K562 (cell line): ENCODE measurements around the gene EHBP1L1. TPM values are rescaled to one million over a fixed set of nuclear protein-coding genes. Genes with fewer than 3 reads are reported as not detected.

Experiments used
- ATAC-seq: fragments of 200-7000 bp; cut with Tn5 transposase; 3 replicates; pipeline ENCODE4 v1.9.1; 2020; ENCODE audit warnings: moderate library complexity
- Bru-seq: library from RNA; stranded (reverse); fragments of 400-500 nt; gene quantifications from one replicate; lab custom pipeline; 2021; lab: Mats Ljungman, UMichigan
- BruChase-seq, 2 experiments: library from RNA; stranded (reverse); fragments of 400-500 nt; gene quantifications; one replicate each; lab custom pipeline; 2021; lab: Mats Ljungman, UMichigan
- BruUV-seq: library from RNA; stranded (reverse); fragments of 400-500 nt; replicated peaks from 2 replicates; lab custom pipeline; 2021; lab: Mats Ljungman, UMichigan
- CTCF ChIA-PET: fragments of 300-600 bp; formaldehyde crosslinking; extraction: SDS; loops from one replicate; lab custom pipeline; 2021; ENCODE audit warnings: low intra/inter-chr PET ratio; lab: Yijun Ruan, JAX
- POLR2A ChIA-PET: fragments of 300-600, 350-650 bp; sonication (Branson Sonifier 250); formaldehyde crosslinking; extraction: SDS; loops from one replicate; lab custom pipeline; 2021; ENCODE audit warnings: antibody characterized with exemption, inconsistent platforms; lab: Yijun Ruan, JAX
- DNase-seq, 4 experiments: peaks; one replicate each; pipeline versions ENCODE4 v3.0.0 to v3.0.0-alpha.2; 2011 to 2018; ENCODE audit warnings: low spot score in 3 of 4, mixed read lengths in 3 of 4; ENCODE audit errors: extremely low read depth in 1 of 4
- FAIRE-seq: peaks from 2 replicates; lab custom pipeline; 2011; peaks lifted over from hg19 to GRCh38; lab: Jason Lieb, UNC
- H2AFZ ChIP-seq: 2 replicates; pipeline ENCODE4 v1.6.0; 2011; ENCODE audit warnings: low read depth, low read length, control low read depth, inconsistent platforms
- H3K27ac ChIP-seq: fragments of 200-600 bp; 3 replicates; pipeline ENCODE4 v1.8.0; 2011; ENCODE audit warnings: low read depth, mild to moderate bottlenecking, control low read depth, inconsistent platforms, low read length, moderate library complexity, mixed read lengths; ENCODE audit errors: extremely low read depth
- H3K27me3 ChIP-seq, 2 experiments: fragments of 300-600 bp in 1 of 2; 2 replicates in 1 of 2; 3 replicates in 1 of 2; pipeline versions ENCODE4 v1.6.0 to v1.8.0; 2011; ENCODE audit warnings: inconsistent platforms in 2 of 2, low read length in 2 of 2, mild to moderate bottlenecking in 1 of 2, mixed read lengths in 1 of 2, moderate library complexity in 1 of 2; ENCODE audit not compliant: control insufficient read depth in 2 of 2, insufficient read depth in 2 of 2
- H3K36me3 ChIP-seq: fragments of 300-600 bp; 3 replicates; pipeline ENCODE4 v1.8.0; 2011; ENCODE audit warnings: mild to moderate bottlenecking, low read length, inconsistent platforms; ENCODE audit not compliant: control insufficient read depth, insufficient read depth
- H3K4me1 ChIP-seq, 2 experiments: fragments of 200-600 bp in 1 of 2; replicated peaks in 1 of 2; 2 replicates in 1 of 2; 3 replicates in 1 of 2; pipeline versions ENCODE4 v1.5.1 to v1.8.0; 2011; ENCODE audit warnings: inconsistent platforms in 2 of 2, low read length in 2 of 2, mild to moderate bottlenecking in 1 of 2, mixed read lengths in 1 of 2, moderate library complexity in 1 of 2; ENCODE audit not compliant: control insufficient read depth in 2 of 2, insufficient read depth in 2 of 2
- H3K4me2 ChIP-seq: 2 replicates; pipeline ENCODE4 v1.6.1; 2011; ENCODE audit warnings: low read length, control low read depth, inconsistent platforms, mixed read lengths; ENCODE audit not compliant: insufficient read depth
- H3K4me3 ChIP-seq: fragments of 200-600 bp; sonication (generic), shearing (Covaris generic); 2 replicates; pipeline ENCODE4 v1.5.1; 2016; ENCODE audit warnings: control low read depth, inconsistent platforms
- H3K79me2 ChIP-seq: fragments of 200-600 bp; 3 replicates; pipeline ENCODE4 v1.8.0; 2011; ENCODE audit warnings: low read length, inconsistent platforms; ENCODE audit not compliant: control insufficient read depth, insufficient read depth
- H3K9ac ChIP-seq, 2 experiments: 2 replicates each; pipeline versions ENCODE4 v1.6.0 to v1.6.1; 2011; ENCODE audit warnings: low read depth in 2 of 2, low read length in 2 of 2, control low read depth in 1 of 2, inconsistent platforms in 1 of 2, mild to moderate bottlenecking in 1 of 2, mixed read lengths in 1 of 2; ENCODE audit not compliant: insufficient read depth in 1 of 2
- H3K9me1 ChIP-seq: one replicate; pipeline ENCODE4 v1.6.0; 2011; ENCODE audit warnings: inconsistent platforms, mild to moderate bottlenecking, low read length, moderate library complexity; ENCODE audit not compliant: control insufficient read depth, insufficient read depth
- H3K9me3 ChIP-seq: replicated peaks from 2 replicates; pipeline ENCODE4 v1.5.1; 2011; ENCODE audit warnings: low read depth, low read length, inconsistent platforms; ENCODE audit not compliant: control insufficient read depth, insufficient read depth
- H4K20me1 ChIP-seq: replicated peaks from 2 replicates; pipeline ENCODE4 v1.6.1; 2011; ENCODE audit warnings: low read length, inconsistent platforms, mixed read lengths; ENCODE audit not compliant: control insufficient read depth, insufficient read depth
- KAT8 ChIP-seq: fragments of 450-650 bp; IDR thresholded peaks from 2 replicates; pipeline ENCODE4 v1.6.1; 2016; ENCODE audit warnings: low read depth, mild to moderate bottlenecking
- KLF13 ChIP-seq: fragments of 450-650 bp; IDR thresholded peaks from 2 replicates; pipeline ENCODE4 v1.6.1; 2016; ENCODE audit warnings: missing genetic modification characterization, low read depth, mild to moderate bottlenecking, missing compliant biosample characterization, moderate library complexity, borderline replicate concordance
- RB1 ChIP-seq: fragments of 450-650 bp; IDR thresholded peaks from 2 replicates; pipeline ENCODE4 v1.6.1; 2017; ENCODE audit warnings: low read depth, mild to moderate bottlenecking
- WGBS: fragments of 100-300 bp; shearing (Covaris generic); methylation state at CpG from one replicate; pipeline ENCODE4 v1.1.6; 2016; ENCODE audit warnings: low coverage, mixed read lengths; ENCODE audit not compliant: insufficient coverage; ENCODE audit errors: missing lambda C conversion rate; 5-methylcytosine and 5-hydroxymethylcytosine counted together
- in situ Hi-C: fragments of 300-500 bp; cut with MboI; formaldehyde crosslinking; loops from 4 replicates; pipeline ENCODE4 v1.15.0; 2018; ENCODE audit warnings: inconsistent platforms, mixed read lengths
- intact Hi-C: fragments of 100-400 bp; cut with micrococcal nuclease; formaldehyde crosslinking; loops from 2 replicates; pipeline ENCODE4 v1.14.2; 2022
- long read RNA-seq, 3 experiments: library from polyadenylated mRNA in 2 of 3; library from RNA in 1 of 3; unstranded in 2 of 3; stranded (forward) in 1 of 3; transcript quantifications; one replicate each; pipeline ENCODE4 v2.0.0, GENCODE V29; 2019 to 2022
- polyA minus RNA-seq, 3 experiments: library from RNA; depleted of rRNA, polyadenylated mRNA; stranded (reverse); fragments of >200 nt; gene quantifications; 2 replicates each; pipeline ENCODE4 v1.2.3, GENCODE V29; 2011
- polyA plus RNA-seq, 8 experiments: library from polyadenylated mRNA; depleted of rRNA in 4 of 8; stranded (reverse) in 5 of 8; unstranded in 3 of 8; fragments of >200 nt; fragmentation: Nextera tagmentation in 2 of 8; fragmentation: Illumina TruSeq in 1 of 8; extraction: Ambion mirVana in 2 of 8; extraction: Trizol in 1 of 8; gene quantifications; 2 replicates each; pipeline versions ENCODE4 v1.2.1 to v1.2.3, GENCODE V29; 2011 to 2014; ENCODE audit warnings: inconsistent platforms in 1 of 8, missing spikeins in 1 of 8
- total RNA-seq, 7 experiments: library from RNA; depleted of rRNA in 6 of 7; stranded (reverse); fragments of >200 nt in 6 of 7; fragmentation: Illumina TruSeq in 2 of 7; extraction: Trizol in 2 of 7; gene quantifications; 2 replicates each; pipeline versions ENCODE4 v1.2.1 to v1.2.3, GENCODE V29; 2011 to 2021; ENCODE audit warnings: low replicate concordance in 1 of 7
- TF ChIP-seq, protein P1 (sequence below): fragments of 250-450 bp; sonication (Bioruptor Pico); IDR thresholded peaks from 2 replicates; pipeline ENCODE4 v1.4.0; 2020; ENCODE audit warnings: borderline replicate concordance
- TF ChIP-seq, protein P2 (sequence below): fragments of 250-450 bp; sonication (Bioruptor Pico); IDR thresholded peaks from 2 replicates; pipeline ENCODE4 v1.8.0; 2022; ENCODE audit warnings: inconsistent platforms
- TF ChIP-seq, protein P3 (sequence below): fragments of 250-450 bp; sonication (Bioruptor Pico); IDR thresholded peaks from 2 replicates; pipeline ENCODE4 v1.5.0; 2021; ENCODE audit warnings: mild to moderate bottlenecking, moderate library complexity
- TF ChIP-seq, protein P4 (sequence below): fragments of 250-450 bp; sonication (Bioruptor Pico); IDR thresholded peaks from 2 replicates; pipeline ENCODE4 v1.5.0; 2021

The EHBP1L1 gene
- 131 and 234 TPM in 2 replicates for total RNA-seq (2011; cell fraction: chromatin; rRNA removed; ENCODE audit: low replicate concordance)
- 106 and 109 TPM in 2 replicates for total RNA-seq (2011; cell fraction: nucleolus; rRNA removed)
- total RNA-seq (2011; cell fraction: nucleoplasm; rRNA removed): 106 and 124 TPM in 2 replicates
- total RNA-seq (2014; rRNA removed) (80.6 and 98.7 TPM in 2 replicates), total RNA-seq (2014; rRNA removed; fragmentation: Illumina TruSeq; extraction: Trizol) (24.2 and 28.8 TPM in 2 replicates), total RNA-seq (2015; rRNA removed; fragmentation: Illumina TruSeq; extraction: Trizol) (26.3 and 29.2 TPM in 2 replicates), total RNA-seq (2021) (60.9 and 87.1 TPM in 2 replicates), polyA plus RNA-seq (2011; rRNA removed) (19.2 and 29.8 TPM in 2 replicates), polyA plus RNA-seq (2014; fragmentation: Illumina TruSeq; extraction: Trizol) (36.9 and 50.9 TPM in 2 replicates), polyA plus RNA-seq (2014; fragmentation: Nextera tagmentation; extraction: Ambion mirVana) (under 1 TPM; 0.03 to 0.38 TPM), polyA plus RNA-seq (2014; rRNA removed) (56.4 and 61.3 TPM in 2 replicates), polyA minus RNA-seq (2011; rRNA and poly(A)+ RNA removed) (15.6 and 21.1 TPM in 2 replicates), Bru-seq, nascent RNA (percentile 80 among the genes with signal in this experiment), BruChase-seq, experiment 1, labeled RNA remaining after a 2-hour chase (percentile 75 among the genes with signal in this experiment), BruChase-seq, experiment 2, labeled RNA remaining after a 6-hour chase (percentile 75 among the genes with signal in this experiment)
- 22.0 and 75.3 TPM in 2 replicates for polyA plus RNA-seq (2011; cell fraction: cytosol; rRNA removed)
- polyA plus RNA-seq (2011; cell fraction: nucleus; rRNA removed): 63.0 and 156 TPM in 2 replicates
- polyA plus RNA-seq (2012): 47.0 and 62.8 TPM in 2 replicates
- polyA minus RNA-seq (2011; cell fraction: cytosol; rRNA and poly(A)+ RNA removed): 50.6 and 59.1 TPM in 2 replicates
- polyA minus RNA-seq (2011; cell fraction: nucleus; rRNA and poly(A)+ RNA removed): 17.2 and 21.5 TPM in 2 replicates
- long read RNA-seq, experiment 1, full-length matches to known transcripts: 5 of 125 reads
- long read RNA-seq, experiment 1, partial matches to known transcripts: 79 of 125 reads
- long read RNA-seq, experiment 1, other reads (novel, unspliced or antisense): 41 of 125 reads
- long read RNA-seq, experiment 2, partial matches to known transcripts: 87 of 120 reads
- long read RNA-seq, experiment 2, other reads (novel, unspliced or antisense): 25 of 120 reads
- long read RNA-seq, experiment 3, partial matches to known transcripts: 3 of 3 reads
- long read RNA-seq, experiment 3, other reads (novel, unspliced or antisense): 0 of 3 reads

DNA sequence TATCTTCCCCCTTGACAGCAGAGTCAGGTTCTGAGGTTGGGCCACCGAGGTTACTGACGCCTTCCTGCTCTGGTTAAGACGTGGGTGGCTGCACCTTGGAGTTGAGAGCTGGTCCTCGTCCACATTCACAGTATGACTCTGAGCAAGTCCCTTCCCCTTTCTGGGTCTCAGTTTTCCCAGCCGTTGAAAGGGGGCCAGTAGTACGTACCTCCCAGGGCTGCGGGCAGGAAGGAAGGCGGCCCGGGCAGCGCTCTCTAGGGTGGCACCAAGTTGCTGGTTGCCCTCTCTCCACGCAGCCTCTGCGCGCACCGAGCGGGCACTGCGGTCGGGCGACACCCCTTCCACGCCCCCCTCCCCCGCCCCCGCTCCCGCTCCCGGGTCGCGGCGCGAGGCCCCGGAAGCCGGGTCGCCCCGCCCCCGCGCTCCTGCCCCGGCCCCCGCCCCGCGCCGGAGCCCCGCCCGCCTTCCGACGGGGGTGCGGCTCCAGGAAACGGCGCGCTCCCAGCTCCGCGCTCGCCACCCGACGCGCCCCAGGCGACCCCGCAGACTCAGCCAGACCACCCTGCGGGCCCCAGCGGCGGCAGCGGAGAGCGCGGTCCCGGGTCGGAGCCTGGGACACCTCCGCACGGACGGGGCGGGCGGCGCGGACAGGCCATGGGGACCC lies at the start of gene EHBP1L1:
Gene EHBP1L1, plus strand, starts transcription at position 486 of the 664 bp plus-strand sequence. CDS start 250 bp downstream, outside the sequence.
- Histone ChIP-seq H3K79me2 (peaks cover 63% of the 10 kb centered on the region), H4K20me1 (peaks cover 6% of the 10 kb centered on the region), H3K9me3 (no peaks in the 10 kb centered on the region), H3K27ac (peak within 1 kb of the TSS; percentile 89), H3K9ac (peak within 1 kb of the TSS; percentile 76 to 95), H3K27me3 (no peaks in the 10 kb centered on the region; a peak in 1 of 5 replicates), H2AFZ (peak within 1 kb of the TSS; percentile 65), H3K4me1 (peaks cover 57 to 93% of the 10 kb centered on the region in 2 experiments), H3K9me1 (peaks cover 5% of the 10 kb centered on the region), H3K4me3 (peak within 1 kb of the TSS; percentile 88), H3K4me2 (peak within 1 kb of the TSS; percentile 96), H3K36me3 (peaks cover 46% of the 10 kb centered on the region)
- WGBS: under 1% methylated on average over 32 of the region's 69 CpGs
- CTCF ChIA-PET: interaction anchor here (0.5 to 6.5 kb wide), 2 partner anchors 35 to 300 kb away, joined by 3 to 63 read pairs; no protein-coding TSS in a partner anchor
- no TSS peak for BruUV-seq
- DNase-seq (peak; percentile 81 to 93 (median 91)), FAIRE-seq (no peak), ATAC-seq (peak; percentile 45)
- in situ Hi-C loops (no loop called here), intact Hi-C loops (loop anchor here (1.0 to 2.0 kb wide), 2 partner anchors 39 to 63 kb away; partner anchors contain the start of genes MAP3K11 and SIPA1)
- POLR2A ChIA-PET: interaction anchor here (0.9 to 1.9 kb wide), 12 partner anchors 8 to 274 kb away, joined by 3 to 14 read pairs (median 4); partner anchors contain the start of genes MALAT1 and NEAT1
- TF ChIP-seq, protein P1, sequence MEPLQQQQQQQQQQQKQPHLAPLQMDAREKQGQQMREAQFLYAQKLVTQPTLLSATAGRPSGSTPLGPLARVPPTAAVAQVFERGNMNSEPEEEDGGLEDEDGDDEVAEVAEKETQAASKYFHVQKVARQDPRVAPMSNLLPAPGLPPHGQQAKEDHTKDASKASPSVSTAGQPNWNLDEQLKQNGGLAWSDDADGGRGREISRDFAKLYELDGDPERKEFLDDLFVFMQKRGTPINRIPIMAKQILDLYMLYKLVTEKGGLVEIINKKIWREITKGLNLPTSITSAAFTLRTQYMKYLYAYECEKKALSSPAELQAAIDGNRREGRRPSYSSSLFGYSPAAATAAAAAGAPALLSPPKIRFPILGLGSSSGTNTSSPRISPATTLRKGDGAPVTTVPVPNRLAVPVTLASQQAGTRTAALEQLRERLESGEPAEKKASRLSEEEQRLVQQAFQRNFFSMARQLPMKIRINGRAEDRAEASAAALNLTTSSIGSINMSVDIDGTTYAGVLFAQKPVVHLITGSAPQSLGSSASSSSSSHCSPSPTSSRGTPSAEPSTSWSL (CRISPR knock-in tag): no peak
- no peak for TF ChIP-seq KLF13 (tag)
- TF ChIP-seq, protein P2, sequence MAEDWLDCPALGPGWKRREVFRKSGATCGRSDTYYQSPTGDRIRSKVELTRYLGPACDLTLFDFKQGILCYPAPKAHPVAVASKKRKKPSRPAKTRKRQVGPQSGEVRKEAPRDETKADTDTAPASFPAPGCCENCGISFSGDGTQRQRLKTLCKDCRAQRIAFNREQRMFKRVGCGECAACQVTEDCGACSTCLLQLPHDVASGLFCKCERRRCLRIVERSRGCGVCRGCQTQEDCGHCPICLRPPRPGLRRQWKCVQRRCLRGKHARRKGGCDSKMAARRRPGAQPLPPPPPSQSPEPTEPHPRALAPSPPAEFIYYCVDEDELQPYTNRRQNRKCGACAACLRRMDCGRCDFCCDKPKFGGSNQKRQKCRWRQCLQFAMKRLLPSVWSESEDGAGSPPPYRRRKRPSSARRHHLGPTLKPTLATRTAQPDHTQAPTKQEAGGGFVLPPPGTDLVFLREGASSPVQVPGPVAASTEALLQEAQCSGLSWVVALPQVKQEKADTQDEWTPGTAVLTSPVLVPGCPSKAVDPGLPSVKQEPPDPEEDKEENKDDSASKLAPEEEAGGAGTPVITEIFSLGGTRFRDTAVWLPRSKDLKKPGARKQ (CRISPR knock-in tag): no peak
- TF ChIP-seq, protein P3, sequence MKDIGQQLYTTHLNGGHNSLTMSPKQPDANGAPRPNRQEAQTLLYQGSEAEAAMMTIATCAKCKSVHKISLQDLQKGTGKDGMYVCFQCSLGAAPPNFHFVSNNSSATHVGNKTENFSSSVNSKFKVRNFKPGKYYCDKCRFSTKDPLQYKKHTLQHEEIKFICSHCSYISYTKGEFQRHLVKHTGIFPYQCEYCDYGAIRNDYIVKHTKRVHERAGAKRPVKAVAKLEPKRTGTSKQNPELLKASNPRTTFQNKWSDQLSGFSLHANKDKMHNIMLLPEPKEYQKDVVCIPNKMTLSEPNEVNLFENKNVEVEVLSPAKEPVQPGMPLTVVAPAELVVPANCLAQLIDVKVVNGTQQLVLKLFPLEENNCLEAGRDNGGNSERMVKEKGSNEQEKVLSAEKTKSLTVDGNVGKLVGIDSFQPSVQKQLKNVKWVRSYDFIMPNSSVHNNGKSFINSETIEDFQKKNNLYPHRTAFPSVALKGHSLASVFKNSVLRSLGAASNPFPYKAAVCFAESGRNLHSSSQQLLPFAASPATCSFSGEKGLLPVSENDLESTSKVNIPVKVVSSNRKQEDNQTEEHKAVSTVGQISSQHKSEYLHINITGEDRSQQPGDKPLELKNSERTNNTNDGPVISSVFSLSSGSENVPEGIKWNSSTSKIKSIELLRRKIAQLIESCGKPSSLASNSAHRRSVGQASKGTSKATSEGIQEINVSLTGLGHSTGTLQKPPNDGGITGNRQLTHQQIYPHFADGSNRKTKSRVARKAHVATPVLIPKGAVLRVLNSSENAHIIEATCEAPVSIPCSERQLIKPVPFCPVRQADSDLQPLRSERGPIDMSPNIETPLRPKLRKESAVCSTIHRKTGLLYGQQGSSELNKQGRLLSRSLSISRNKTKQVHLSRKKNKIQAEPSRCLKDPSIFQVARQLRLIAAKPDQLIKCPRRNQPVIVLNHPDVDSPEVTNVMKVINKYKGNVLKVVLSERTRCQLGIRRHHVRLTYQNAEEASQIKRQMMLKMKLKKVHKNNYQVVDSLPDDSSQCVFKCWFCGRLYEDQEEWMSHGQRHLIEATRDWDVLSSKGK: no peak
- TF ChIP-seq, protein P4, sequence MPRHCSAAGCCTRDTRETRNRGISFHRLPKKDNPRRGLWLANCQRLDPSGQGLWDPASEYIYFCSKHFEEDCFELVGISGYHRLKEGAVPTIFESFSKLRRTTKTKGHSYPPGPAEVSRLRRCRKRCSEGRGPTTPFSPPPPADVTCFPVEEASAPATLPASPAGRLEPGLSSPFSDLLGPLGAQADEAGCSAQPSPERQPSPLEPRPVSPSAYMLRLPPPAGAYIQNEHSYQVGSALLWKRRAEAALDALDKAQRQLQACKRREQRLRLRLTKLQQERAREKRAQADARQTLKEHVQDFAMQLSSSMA (CRISPR knock-in tag): peak; percentile 67
- TF ChIP-seq KAT8: no peak
- TF ChIP-seq RB1: peak; percentile 78
